Measurements from ENCODE around the gene RAB3IL1.
"Not testable (repeated sequence)": the region's sequence is repeated elsewhere in the genome, so short reads cannot be mapped to it uniquely, and the experiment has no call there.

Gene RAB3IL1

GRCh38 chr11:61956191-61957020, 39.0 kb upstream of the RAB3IL1 start:
- DNase-seq (ENCODE audit: insufficient read length, low spot score) = no peak
- no peak for TF ChIP-seq CTCF (IDR thresholded peaks at IDR 0.05; ENCODE audit: insufficient read depth, missing control alignments)
- FAIRE-seq = no peak

DNA sequence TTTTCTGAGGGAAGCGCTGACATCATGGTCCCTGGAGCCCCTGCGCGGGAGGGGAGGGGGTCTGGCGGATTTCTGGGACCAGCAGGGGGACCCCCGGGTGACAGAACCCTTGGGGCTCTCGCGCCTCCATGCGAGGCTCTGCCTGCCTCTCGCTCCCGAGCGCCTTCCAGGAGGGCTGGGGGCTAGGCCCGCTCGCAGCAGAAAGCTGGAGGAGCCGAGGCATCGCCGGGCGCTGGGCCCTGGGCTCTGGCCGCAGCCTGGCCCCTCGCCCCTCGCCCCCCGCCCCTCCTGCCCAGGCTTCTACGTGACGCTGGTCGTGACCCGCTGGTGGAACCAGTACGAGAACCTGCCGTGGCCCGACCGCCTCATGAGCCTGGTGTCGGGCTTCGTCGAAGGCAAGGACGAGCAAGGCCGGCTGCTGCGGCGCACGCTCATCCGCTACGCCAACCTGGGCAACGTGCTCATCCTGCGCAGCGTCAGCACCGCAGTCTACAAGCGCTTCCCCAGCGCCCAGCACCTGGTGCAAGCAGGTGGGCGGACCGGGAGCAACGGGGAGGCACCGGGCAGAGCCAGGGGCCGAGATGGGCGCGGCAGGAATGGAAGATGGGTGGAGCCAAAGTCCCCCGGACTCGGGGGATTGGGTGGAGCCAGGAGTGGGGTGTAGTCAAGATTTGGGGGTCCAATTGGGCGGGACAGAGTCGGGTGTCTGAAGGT, 38.2 kb upstream of the RAB3IL1 start:
- DNase-seq (ENCODE audit: insufficient read length, low spot score) = no peak
- no peak for TF ChIP-seq CTCF (IDR thresholded peaks at IDR 0.05; ENCODE audit: insufficient read depth, missing control alignments)
- FAIRE-seq = no peak

- DNase-seq (ENCODE audit: insufficient read length, low spot score) = no peak
- TF ChIP-seq CTCF (IDR thresholded peaks at IDR 0.05; ENCODE audit: insufficient read depth, missing control alignments) = no peak
- FAIRE-seq = no peak
These were observed 37.6 kb upstream of the RAB3IL1 start for GRCh38 chr11:61954851-61955421.

GRCh38 chr11:61954106-61954850, 36.9 kb upstream of the RAB3IL1 start:
- FAIRE-seq (no peak), DNase-seq (ENCODE audit: insufficient read length, low spot score) (no peak)

DNA sequence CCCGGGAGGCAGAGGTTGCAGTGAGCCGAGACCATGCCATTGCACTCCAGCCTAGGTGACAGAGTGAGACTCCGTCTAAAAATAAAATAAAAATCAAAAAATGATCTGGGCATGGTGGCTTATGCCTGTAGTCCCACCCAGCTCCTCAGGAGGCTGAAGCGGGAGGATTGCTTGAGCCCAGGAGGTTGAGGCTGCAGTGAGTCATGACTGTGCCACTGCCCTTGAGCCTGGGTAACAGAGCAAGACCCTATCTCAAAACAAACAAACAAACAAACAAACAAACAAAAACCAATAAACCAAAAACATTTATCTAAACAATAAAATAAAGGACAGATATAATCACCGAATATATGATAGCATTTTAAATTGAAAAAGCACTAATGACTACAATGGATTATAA, 36.3 kb upstream of the RAB3IL1 start:
- FAIRE-seq; DNase-seq (ENCODE audit: insufficient read length, low spot score): not testable (repeated sequence)

More at GRCh38 chr11:61954106-61954850, 36.9 kb upstream of the RAB3IL1 start:
- no peak for TF ChIP-seq CTCF (IDR thresholded peaks at IDR 0.05; ENCODE audit: insufficient read depth, missing control alignments)

- no peak for TF ChIP-seq CTCF (IDR thresholded peaks at IDR 0.05; ENCODE audit: insufficient read depth, missing control alignments)
- DNase-seq (ENCODE audit: insufficient read length, low spot score) = no peak
- FAIRE-seq = no peak
These were observed 35.5 kb upstream of the RAB3IL1 start for GRCh38 chr11:61952882-61953281.

- DNase-seq (ENCODE audit: insufficient read length, low spot score) (no peak), FAIRE-seq (no peak)
- TF ChIP-seq CTCF (IDR thresholded peaks at IDR 0.05; ENCODE audit: insufficient read depth, missing control alignments) = no peak
These were observed 34.2 kb upstream of the RAB3IL1 start for GRCh38 chr11:61951484-61952135.

Measured in D721Med (cell line).